ENCODE measurements around the gene RAPGEF4. TPM values are rescaled to one million over a fixed set of nuclear protein-coding genes. Genes with fewer than 3 reads are reported as not detected.

The RAPGEF4 gene
- total and polyA plus RNA-seq, 2 donors (not counting 1 experiment from before 2014, with no cell fraction given): 0.22 to 0.30 TPM

DNA sequence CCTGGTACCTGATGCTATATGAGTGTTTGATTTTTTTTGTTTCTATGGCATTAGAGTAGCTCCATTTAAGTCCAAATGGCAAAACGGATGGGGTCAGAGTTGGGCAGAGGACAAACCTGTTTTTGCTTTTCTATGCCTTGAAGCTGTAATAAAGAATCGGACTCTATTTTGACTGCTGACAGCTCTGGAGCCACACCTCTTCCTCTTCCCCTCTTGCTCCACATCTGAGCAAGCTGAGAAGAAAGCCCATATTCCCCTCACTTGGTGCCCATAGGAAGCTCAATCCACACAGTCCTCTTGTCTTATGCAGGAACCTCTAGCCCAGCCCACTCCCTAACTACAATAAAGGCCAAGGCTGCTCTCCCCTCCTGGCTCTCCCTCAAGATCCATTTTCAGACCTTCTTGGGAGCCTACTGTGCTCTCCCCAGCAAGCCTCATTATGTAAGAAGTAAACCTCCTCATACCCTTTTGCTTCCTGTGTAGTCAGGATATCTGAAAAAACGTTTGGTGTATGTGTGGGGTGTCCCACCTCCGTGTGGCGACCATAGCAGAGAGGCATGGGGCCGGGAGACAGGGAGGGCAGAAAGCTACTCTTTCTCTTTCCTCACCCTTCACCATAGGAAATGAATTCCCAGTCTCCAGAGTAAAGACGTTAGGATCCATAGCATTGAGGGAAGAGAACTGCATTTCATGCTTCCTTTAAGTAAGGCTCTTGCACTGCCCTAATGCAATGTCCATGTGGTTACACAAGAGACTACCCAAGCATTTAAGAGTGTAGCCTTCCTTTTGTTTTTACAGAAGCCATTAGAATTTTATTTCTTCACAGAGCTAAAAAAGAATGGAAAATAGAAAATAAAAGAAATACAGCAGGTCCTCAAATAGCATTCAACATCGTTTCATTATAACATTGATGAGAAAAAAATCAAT is 41.9 kb upstream of the RAPGEF4 start:
- Histone ChIP-seq H3K27ac (ENCODE audit: low read length in 2 of 2) (no peak overlapping the region), H3K4me1 (ENCODE audit: control insufficient read depth in 2 of 2, insufficient read depth in 2 of 2, low read length in 2 of 2) (no peaks in the 10 kb centered on the region), H3K27me3 (replicated peaks in 1 of 4; ENCODE audit: control extremely low read depth in 1 of 4, control insufficient read depth in 3 of 4, insufficient read depth in 4 of 4, low read length in 3 of 4) (peaks cover 0 to 9% (median 0%) of the 10 kb centered on the region in 4 experiments), H3K4me3 (ENCODE audit: control extremely low read depth in 1 of 5, extremely low read depth in 1 of 5, insufficient read depth in 1 of 5, low read depth in 2 of 5, low read length in 4 of 5) (no peak overlapping the region), H3K9me3 (ENCODE audit: control extremely low read depth in 1 of 3, control insufficient read depth in 2 of 3, insufficient read depth in 1 of 3, low read length in 2 of 3) (peaks cover 0 to 1% (median 0%) of the 10 kb centered on the region in 3 donors), H4K20me1 (ENCODE audit: control insufficient read depth, insufficient read depth, low read length, poor library complexity, severe bottlenecking) (no peaks in the 10 kb centered on the region), H3K4me2 (replicated peaks; ENCODE audit: low read depth, low read length, poor library complexity, severe bottlenecking) (no peak overlapping the region), H2AFZ (ENCODE audit: insufficient read depth, low read depth, low read length, poor library complexity, severe bottlenecking) (no peak overlapping the region), H3K79me2 (ENCODE audit: control insufficient read depth, insufficient read depth, low read length) (no peaks in the 10 kb centered on the region), H3K9ac (ENCODE audit: low read length) (no peak overlapping the region), H3K36me3 (replicated peaks in 1 of 2; ENCODE audit: control extremely low read depth in 1 of 2, control insufficient read depth in 1 of 2, extremely low read depth in 1 of 2, insufficient read depth in 2 of 2, low read length in 1 of 2) (no peaks in the 10 kb centered on the region)
- WGBS (ENCODE audit: insufficient coverage): 36% methylated on average over 3 of the region's 8 CpGs
- H3K9me3 Mint-ChIP-seq (ENCODE audit: insufficient read depth): no peaks in the 10 kb centered on the region
- no peak overlapping the region for H3K27ac Mint-ChIP-seq
- no peak for TF ChIP-seq EZH2 (IDR thresholded peaks at IDR 0.05; ENCODE audit: borderline replicate concordance, insufficient read depth, low read depth, low read length, poor library complexity, severe bottlenecking)
- TF ChIP-seq, protein P1, sequence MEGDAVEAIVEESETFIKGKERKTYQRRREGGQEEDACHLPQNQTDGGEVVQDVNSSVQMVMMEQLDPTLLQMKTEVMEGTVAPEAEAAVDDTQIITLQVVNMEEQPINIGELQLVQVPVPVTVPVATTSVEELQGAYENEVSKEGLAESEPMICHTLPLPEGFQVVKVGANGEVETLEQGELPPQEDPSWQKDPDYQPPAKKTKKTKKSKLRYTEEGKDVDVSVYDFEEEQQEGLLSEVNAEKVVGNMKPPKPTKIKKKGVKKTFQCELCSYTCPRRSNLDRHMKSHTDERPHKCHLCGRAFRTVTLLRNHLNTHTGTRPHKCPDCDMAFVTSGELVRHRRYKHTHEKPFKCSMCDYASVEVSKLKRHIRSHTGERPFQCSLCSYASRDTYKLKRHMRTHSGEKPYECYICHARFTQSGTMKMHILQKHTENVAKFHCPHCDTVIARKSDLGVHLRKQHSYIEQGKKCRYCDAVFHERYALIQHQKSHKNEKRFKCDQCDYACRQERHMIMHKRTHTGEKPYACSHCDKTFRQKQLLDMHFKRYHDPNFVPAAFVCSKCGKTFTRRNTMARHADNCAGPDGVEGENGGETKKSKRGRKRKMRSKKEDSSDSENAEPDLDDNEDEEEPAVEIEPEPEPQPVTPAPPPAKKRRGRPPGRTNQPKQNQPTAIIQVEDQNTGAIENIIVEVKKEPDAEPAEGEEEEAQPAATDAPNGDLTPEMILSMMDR (IDR thresholded peaks at IDR 0.05): no peak
- intact Hi-C loops (cut with micrococcal nuclease): no loop called here
- ChIA-PET CTCF (no interaction called here), POLR2A (no interaction called here)
- DNase-seq: no peak
- no peak for ATAC-seq (ENCODE audit: low read depth)
- peaks cover 15% of the 10 kb centered on the region for H3K27me3 Mint-ChIP-seq
- H3K4me1 Mint-ChIP-seq: no peaks in the 10 kb centered on the region
- no peak overlapping the region for H3K4me3 Mint-ChIP-seq

DNA sequence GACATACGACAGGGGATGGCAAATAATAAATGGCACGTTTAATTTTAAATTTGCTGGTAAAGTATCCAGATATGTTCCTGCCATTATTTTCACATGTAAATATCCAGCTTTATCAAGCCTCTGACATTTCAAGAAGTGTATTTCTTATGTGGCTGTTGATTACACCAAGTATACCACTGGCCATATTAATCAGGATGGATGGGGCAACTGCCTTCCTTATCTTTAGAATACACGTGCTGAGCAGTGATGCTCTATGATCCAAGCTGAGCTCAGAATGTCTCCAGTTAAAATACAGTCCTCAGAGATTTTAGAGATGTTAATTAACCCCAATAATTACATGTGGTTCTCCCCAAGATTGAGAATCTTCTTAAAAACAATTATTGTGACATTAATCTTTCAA is 38.3 kb upstream of the RAPGEF4 start:
- Mint-ChIP-seq H3K27ac (no peak overlapping the region), H3K4me3 (no peak overlapping the region), H3K27me3 (peaks cover 10% of the 10 kb centered on the region), H3K9me3 (ENCODE audit: insufficient read depth) (no peaks in the 10 kb centered on the region), H3K4me1 (no peaks in the 10 kb centered on the region)
- ChIA-PET CTCF (no interaction called here), POLR2A (no interaction called here)
- no peaks in the 10 kb centered on the region for H3K36me3 ChIP-seq (replicated peaks in 1 of 2; ENCODE audit: control extremely low read depth in 1 of 2, control insufficient read depth in 1 of 2, extremely low read depth in 1 of 2, insufficient read depth in 2 of 2, low read length in 1 of 2)
- ATAC-seq (ENCODE audit: low read depth) (no peak), DNase-seq (no peak)
- no peaks in the 10 kb centered on the region for H3K79me2 ChIP-seq (ENCODE audit: control insufficient read depth, insufficient read depth, low read length)
- H3K27me3 ChIP-seq (replicated peaks in 1 of 4; ENCODE audit: control extremely low read depth in 1 of 4, control insufficient read depth in 3 of 4, insufficient read depth in 4 of 4, low read length in 3 of 4): peaks cover 0 to 9% (median 0%) of the 10 kb centered on the region in 4 experiments
- no peaks in the 10 kb centered on the region for H3K4me1 ChIP-seq (ENCODE audit: control insufficient read depth in 2 of 2, insufficient read depth in 2 of 2, low read length in 2 of 2)
- no peak overlapping the region for H2AFZ ChIP-seq (ENCODE audit: insufficient read depth, low read depth, low read length, poor library complexity, severe bottlenecking)
- intact Hi-C loops (cut with micrococcal nuclease): no loop called here
- TF ChIP-seq EZH2 (IDR thresholded peaks at IDR 0.05; ENCODE audit: borderline replicate concordance, insufficient read depth, low read depth, low read length, poor library complexity, severe bottlenecking): no peak
- TF ChIP-seq, protein P1 (IDR thresholded peaks at IDR 0.05): no peak
- no peak overlapping the region for H3K9ac ChIP-seq (ENCODE audit: low read length)
- H3K4me2 ChIP-seq (replicated peaks; ENCODE audit: low read depth, low read length, poor library complexity, severe bottlenecking): no peak overlapping the region
- no CpG with 5 or more reads among the region's 3 CpGs for WGBS (ENCODE audit: insufficient coverage)
- peaks cover 0 to 7% (median 0%) of the 10 kb centered on the region in 3 donors for H3K9me3 ChIP-seq (ENCODE audit: control extremely low read depth in 1 of 3, control insufficient read depth in 2 of 3, insufficient read depth in 1 of 3, low read length in 2 of 3)
- H3K27ac ChIP-seq (ENCODE audit: low read length in 2 of 2): no peak overlapping the region
- no peak overlapping the region for H3K4me3 ChIP-seq (ENCODE audit: control extremely low read depth in 1 of 5, extremely low read depth in 1 of 5, insufficient read depth in 1 of 5, low read depth in 2 of 5, low read length in 4 of 5)
- no peaks in the 10 kb centered on the region for H4K20me1 ChIP-seq (ENCODE audit: control insufficient read depth, insufficient read depth, low read length, poor library complexity, severe bottlenecking)

Data from B cell (primary cell).